Adrenal gland (tissue), 12 donors: ENCODE measurements around the gene VANGL2. TPM values are rescaled to one million over a fixed set of nuclear protein-coding genes. Genes with fewer than 3 reads are reported as not detected.
A peak's percentile ranks its signal among the peaks of the same experiment; 100 is the strongest.

Experiments used
- DNase-seq, 7 donors: peaks; one replicate each; pipeline ENCODE4 v3.0.0-alpha.2; 2019 to 2020
- H3K27ac ChIP-seq, 5 donors: fragments of 200-600 bp; sonication (generic) in 4 of 5; 1 replicate in 3 of 5; 2 replicates in 2 of 5; pipeline versions ENCODE4 v1.5.1 to v1.8.0; 2016 to 2020; ENCODE audit warnings: mild to moderate bottlenecking in 1 of 5
- H3K27me3 ChIP-seq: fragments of 200-600 bp; 2 replicates; pipeline ENCODE4 v1.8.0; 2021
- H3K36me3 ChIP-seq, 2 donors: fragments of 200-600 bp; replicated peaks in 1 of 2; 1 replicate in 1 of 2; 2 replicates in 1 of 2; pipeline versions ENCODE4 v1.5.1 to v1.8.0; 2018 to 2022
- H3K4me1 ChIP-seq, 2 donors: fragments of 200-600 bp; replicated peaks in 1 of 2; 1 replicate in 1 of 2; 2 replicates in 1 of 2; pipeline versions ENCODE4 v1.5.1 to v1.8.0; 2018 to 2021
- H3K4me3 ChIP-seq, 4 donors: fragments of 200-600 bp; sonication (generic) in 3 of 4; one replicate each; pipeline ENCODE4 v1.5.1; 2016 to 2018
- H3K9me3 ChIP-seq, 3 donors: fragments of 200-600 bp; sonication (generic) in 1 of 3; replicated peaks in 1 of 3; 1 replicate in 2 of 3; 2 replicates in 1 of 3; pipeline versions ENCODE4 v1.5.1 to v1.8.0; 2016 to 2021
- CTCF ChIP-seq, 6 experiments: fragments of 450-650 bp in 4 of 6; fragments of 200-600 bp in 2 of 6; sonication (generic) in 1 of 6; IDR thresholded peaks; 1 replicate in 5 of 6; 2 replicates in 1 of 6; pipeline versions ENCODE4 v1.5.1 to v1.8.0; 2016 to 2021; ENCODE audit warnings: antibody characterized with exemption in 6 of 6, mild to moderate bottlenecking in 2 of 6, moderate library complexity in 1 of 6
- POLR2A ChIP-seq, 2 donors: fragments of 450-650 bp; IDR thresholded peaks; one replicate each; pipeline ENCODE4 v1.6.1; 2017; ENCODE audit warnings: antibody characterized with exemption in 2 of 2, mild to moderate bottlenecking in 2 of 2, moderate library complexity in 1 of 2
- WGBS, 4 donors: extraction: QIAGEN DNeasy Blood & Tissue Kit in 2 of 4; methylation state at CpG; one replicate each; pipeline versions ENCODE4 v1.1.5 to v1.1.7; 2013 to 2017; 5-methylcytosine and 5-hydroxymethylcytosine counted together
- intact Hi-C, 2 donors: fragments of 100-400 bp; cut with DNase I; formaldehyde crosslinking; loops; one replicate each; pipeline versions ENCODE4 v1.14.1 to v1.15.0; 2022 to 2023
- polyA plus RNA-seq, 3 donors: library from polyadenylated mRNA; stranded (reverse); fragments of 200-250 nt in 2 of 3; fragments of 350-450 nt in 1 of 3; fragmentation: Illumina TruSeq in 1 of 3; extraction: RNeasy Lipid Tissue Mini Kit (QIAGEN cat#74804) in 1 of 3; gene quantifications; one replicate each; pipeline ENCODE4 v1.2.3, GENCODE V29; 2013 to 2014
- total RNA-seq, 9 donors: library from RNA; depleted of rRNA in 4 of 9; stranded (reverse); fragments of >200 nt in 4 of 9; fragments of 120-200 nt in 1 of 9; fragmentation: NEBNext Ultra II Directional in 1 of 9; extraction: Animal tissue kit (Norgen Biotek cat#: 25700) in 1 of 9; gene quantifications; one replicate each; pipeline versions ENCODE4 v1.1.0 to v1.2.4, GENCODE V29; 2013 to 2023
- donor health status: healthy with polysubstance abuse.
- donor health status: Bipolar disorder and iron deficiency.
- donor health status: DM: yes; HTN: yes; CAD: no.
- donor health status: DM: no; HTN: no; CAD: no.
- donor health status: DM: no; HTN: no; CAD: no.
- donor health status: DM: yes; HTN: yes; CAD: no.

Gene VANGL2
- total and polyA plus RNA-seq, 12 donors = 0.20 to 2.2 (median 0.74) TPM

DNA sequence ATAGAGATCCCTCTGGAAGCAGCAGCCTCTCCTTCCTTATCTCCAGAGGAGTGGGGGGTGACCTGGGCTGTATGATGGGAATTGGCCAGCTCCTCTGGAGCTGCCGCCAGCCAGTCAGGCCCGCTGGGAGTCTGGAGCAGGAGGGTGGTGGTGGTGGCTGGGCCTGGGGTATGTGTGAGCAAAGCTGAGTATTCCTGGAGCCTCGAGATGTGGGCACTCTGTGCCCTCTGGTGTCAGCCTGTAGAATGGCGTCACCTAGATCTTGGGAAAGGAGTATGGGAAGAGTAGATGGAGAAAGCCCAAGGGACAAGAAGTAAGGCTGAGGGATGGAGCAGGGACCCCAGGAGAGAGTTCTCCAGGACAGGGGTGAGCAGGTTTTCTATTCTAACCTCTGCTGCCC, 16.0 kb downstream of the VANGL2 start:
- no peaks in the 10 kb centered on the region for H3K27me3 ChIP-seq
- intact Hi-C loops = no loop called here
- no peaks in the 10 kb centered on the region for H3K4me1 ChIP-seq
- TF ChIP-seq CTCF (IDR thresholded peaks at IDR 0.05) (peak in 3 of 6 experiments; percentile 19 to 26 (median 22)), POLR2A (IDR thresholded peaks at IDR 0.05) (no peak)
- H3K27ac ChIP-seq = no peak overlapping the region
- WGBS, 4 donors = 70 to 82% (median 76%) methylated on average over 4 of the region's 4 CpGs
- DNase-seq = no peak
- no peaks in the 10 kb centered on the region for H3K36me3 ChIP-seq
- H3K9me3 ChIP-seq = no peaks in the 10 kb centered on the region
- no peak overlapping the region for H3K4me3 ChIP-seq

- DNase-seq = no peak
- H3K36me3 ChIP-seq = no peaks in the 10 kb centered on the region
- 56 to 70% (median 61%) methylated on average over 6 of the region's 6 CpGs for WGBS, 4 donors
- no peak overlapping the region for H3K4me3 ChIP-seq
- intact Hi-C loops = no loop called here
- no peak overlapping the region for H3K27ac ChIP-seq
- H3K9me3 ChIP-seq = no peaks in the 10 kb centered on the region
- no peaks in the 10 kb centered on the region for H3K4me1 ChIP-seq
- no peaks in the 10 kb centered on the region for H3K27me3 ChIP-seq
- no peak for TF ChIP-seq CTCF (IDR thresholded peaks at IDR 0.05)
- no peak for TF ChIP-seq POLR2A (IDR thresholded peaks at IDR 0.05)
Observed at GRCh38 chr1:160418483-160418882, 18.1 kb downstream of the VANGL2 start.

DNA sequence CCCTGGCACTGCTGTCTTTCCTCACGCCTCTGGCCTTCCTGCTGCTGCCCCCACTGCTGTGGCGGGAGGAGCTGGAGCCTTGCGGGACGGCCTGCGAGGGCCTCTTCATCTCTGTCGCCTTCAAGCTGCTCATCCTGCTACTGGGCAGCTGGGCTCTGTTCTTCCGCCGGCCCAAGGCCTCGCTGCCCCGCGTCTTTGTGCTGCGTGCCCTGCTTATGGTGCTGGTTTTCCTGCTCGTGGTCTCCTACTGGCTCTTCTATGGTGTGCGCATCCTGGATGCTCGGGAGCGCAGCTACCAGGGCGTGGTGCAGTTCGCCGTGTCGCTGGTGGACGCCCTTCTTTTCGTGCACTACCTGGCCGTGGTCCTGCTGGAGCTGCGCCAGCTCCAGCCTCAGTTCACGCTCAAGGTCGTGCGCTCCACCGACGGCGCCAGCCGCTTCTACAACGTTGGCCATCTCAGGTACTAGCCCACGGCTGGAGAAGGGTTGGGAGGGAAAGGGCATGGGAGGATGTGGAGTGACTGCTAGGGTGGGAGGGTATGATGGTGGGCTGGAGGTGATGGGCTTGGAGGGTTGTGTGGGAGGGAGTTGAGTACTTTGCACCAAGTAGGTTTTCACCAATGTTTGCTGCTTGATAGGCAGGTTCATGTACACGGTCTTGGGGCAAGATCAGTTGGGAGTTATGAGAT, 18.9 kb downstream of the VANGL2 start:
- Histone ChIP-seq H3K36me3 (no peaks in the 10 kb centered on the region), H3K27ac (no peak overlapping the region), H3K9me3 (no peaks in the 10 kb centered on the region), H3K4me3 (no peak overlapping the region), H3K27me3 (no peaks in the 10 kb centered on the region), H3K4me1 (no peaks in the 10 kb centered on the region)
- intact Hi-C loops = no loop called here
- TF ChIP-seq POLR2A (IDR thresholded peaks at IDR 0.05) = no peak
- TF ChIP-seq CTCF (IDR thresholded peaks at IDR 0.05) = no peak
- 87 to 91% (median 88%) methylated on average over 25 to 34 of the region's 34 CpGs for WGBS, 4 donors
- no peak for DNase-seq

DNA sequence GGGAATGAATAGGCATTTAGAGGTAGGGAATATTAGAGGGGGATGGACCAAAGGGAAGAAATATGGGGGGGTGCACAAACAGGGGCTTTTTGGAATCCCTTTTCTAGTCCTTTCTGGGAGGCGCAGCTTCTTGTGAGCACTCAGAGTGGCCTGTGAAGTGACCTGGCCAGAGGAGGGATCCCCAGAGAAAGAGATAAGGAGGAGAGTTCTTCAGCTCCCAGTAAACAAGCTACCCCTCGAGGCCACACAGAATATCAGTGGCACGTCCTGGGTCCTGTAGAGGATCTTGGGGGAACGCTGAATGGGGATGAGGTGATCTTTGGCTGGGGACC, 19.4 kb downstream of the VANGL2 start:
- no peak for DNase-seq
- Histone ChIP-seq H3K4me1 (no peaks in the 10 kb centered on the region), H3K36me3 (no peaks in the 10 kb centered on the region), H3K27ac (no peak overlapping the region), H3K27me3 (no peaks in the 10 kb centered on the region), H3K9me3 (no peaks in the 10 kb centered on the region), H3K4me3 (no peak overlapping the region)
- 79 to 94% (median 83%) methylated on average over 4 of the region's 4 CpGs for WGBS, 4 donors
- no peak for TF ChIP-seq POLR2A (IDR thresholded peaks at IDR 0.05)
- TF ChIP-seq CTCF (IDR thresholded peaks at IDR 0.05) = no peak
- intact Hi-C loops = no loop called here
